Heart left ventricle (tissue), 13 donors: ENCODE measurements around the gene KCNAB2.
"Not testable (repeated sequence)": the region's sequence is repeated elsewhere in the genome, so short reads cannot be mapped to it uniquely, and the experiment has no call there.

Source experiments
- CTCF ChIP-seq, 12 donors: fragments of 200-600 bp; sonication (generic) in 4 of 12; IDR thresholded peaks; one replicate each; pipeline versions ENCODE4 v1.5.0 to v1.8.0; 2018 to 2022; ENCODE audit warnings: antibody characterized with exemption in 12 of 12, mild to moderate bottlenecking in 5 of 12
- POLR2A ChIP-seq, 2 donors: fragments of 450-650 bp; IDR thresholded peaks; one replicate each; pipeline ENCODE4 v1.6.1; 2017; ENCODE audit warnings: antibody characterized with exemption in 2 of 2, mild to moderate bottlenecking in 2 of 2, moderate library complexity in 2 of 2
- donor health status: ischemic (EF 13 %, LVEDD 7.1; RV severe dilation, severe dysfunction).
- donor health status: DM: no; HTN: yes; CAD: no.
- donor health status: DM: no; HTN: no; CAD: no.
- donor health status: ischemic (EF 25% LVEDD 6.9; RV normal size, moderate dysfunction).
- donor health status: ischemic (EF 25% LVEDD 5.7; RV mildly dilated, moderate dysfunction).
- donor health status: ischemic (EF 35%, LVEDD 5.7; RV mildly dilated, moderate dysfunction).
- donor health status: nonischemic (EF 11% LVEDD 7.7; RV severe dilation, severe dysfunction).
- donor health status: DM: yes; HTN: yes; CAD: no.
- donor health status: PGD.
- donor health status: ischemic (EF 29% LVEDD 5.4; RV normal size, mild dysfunction).
- donor health status: nonischemic (EF 23%, LVEDD 6.1; RV moderate dilation, normal function).

- not testable (repeated sequence) for TF ChIP-seq CTCF, POLR2A (IDR thresholded peaks at IDR 0.05)
Observed at GRCh38 chr1:6063532-6064053, 17.9 kb downstream of the KCNAB2 start.
